SU-DHL-6 (cell line): Measurements from ENCODE around the gene ATOH8.

Experiments used
- CTCF ChIP-seq: fragments of 200-600 bp; sonication (generic); IDR thresholded peaks from one replicate; pipeline ENCODE4 v1.5.1; 2017; ENCODE audit warnings: antibody characterized with exemption, mild to moderate bottlenecking, low read length, moderate library complexity; ENCODE audit not compliant: insufficient read depth, poor library complexity, severe bottlenecking
- EZH2phosphoT487 ChIP-seq: fragments of 200-600 bp; sonication (generic), shearing (Covaris generic); conservative IDR thresholded peaks from 2 replicates; pipeline ENCODE4 v1.6.1; 2018; ENCODE audit warnings: mild to moderate bottlenecking, antibody characterized with exemption, low read length, moderate library complexity, mixed read lengths

GRCh38 chr2:85787981-85788340, 34.2 kb downstream of the ATOH8 start:
- TF ChIP-seq CTCF (no peak), EZH2phosphoT487 (no peak)
